CD4-positive, alpha-beta T cell treated with Interleukin-2 at 100 ng/mL for 4 hours (primary cell): Measurements from ENCODE around the gene LPIN3.
A peak's percentile ranks its signal among the peaks of the same experiment; 100 is the strongest.
"Not testable (repeated sequence)": the region's sequence is repeated elsewhere in the genome, so short reads cannot be mapped to it uniquely, and the experiment has no call there.

Experiments
- DNase-seq: peaks from one replicate; pipeline ENCODE4 v3.0.0-alpha.2; 2020; ENCODE audit warnings: low spot score

Gene LPIN3

DNA sequence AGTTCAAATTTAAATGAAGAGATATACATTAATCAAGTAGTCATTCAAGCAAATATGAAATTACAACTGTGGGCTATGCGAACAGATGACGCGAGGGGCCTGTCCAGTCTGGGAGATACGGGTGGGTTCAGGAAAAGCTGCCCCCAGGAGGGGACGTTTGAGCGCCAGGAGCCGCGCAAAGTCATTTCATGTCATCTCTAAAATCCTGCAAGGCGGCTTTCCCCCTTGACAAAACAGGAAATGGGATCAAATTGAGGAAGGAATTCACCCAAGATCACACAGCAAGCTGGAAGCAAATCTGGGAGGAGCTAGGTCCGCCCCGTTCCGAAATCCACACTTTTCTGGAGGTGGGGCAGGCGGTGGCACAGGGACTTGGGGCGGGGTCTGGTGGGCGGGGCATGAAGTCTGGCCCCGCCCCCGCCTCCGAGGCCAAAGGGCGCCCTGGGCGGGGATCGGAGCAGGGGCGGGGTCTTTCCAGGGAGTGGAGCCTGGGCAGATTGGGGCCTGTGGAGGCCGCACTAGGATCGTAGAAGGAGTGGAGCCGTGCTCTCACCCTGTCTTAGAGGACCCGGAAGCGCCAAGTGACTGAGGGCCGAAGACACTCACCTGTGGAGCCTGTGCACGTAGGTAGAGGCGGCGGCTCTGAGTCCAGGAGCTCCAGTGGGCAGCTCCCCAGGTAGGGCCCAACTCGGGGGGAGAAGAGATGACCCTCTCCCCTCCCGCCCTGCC, at the start of gene LPIN3:
Gene LPIN3, plus strand, starts transcription at position 495 of the 729 bp plus-strand sequence. CDS start 4,983 bp downstream, outside the sequence.
- peak; percentile 35 for DNase-seq

DNA sequence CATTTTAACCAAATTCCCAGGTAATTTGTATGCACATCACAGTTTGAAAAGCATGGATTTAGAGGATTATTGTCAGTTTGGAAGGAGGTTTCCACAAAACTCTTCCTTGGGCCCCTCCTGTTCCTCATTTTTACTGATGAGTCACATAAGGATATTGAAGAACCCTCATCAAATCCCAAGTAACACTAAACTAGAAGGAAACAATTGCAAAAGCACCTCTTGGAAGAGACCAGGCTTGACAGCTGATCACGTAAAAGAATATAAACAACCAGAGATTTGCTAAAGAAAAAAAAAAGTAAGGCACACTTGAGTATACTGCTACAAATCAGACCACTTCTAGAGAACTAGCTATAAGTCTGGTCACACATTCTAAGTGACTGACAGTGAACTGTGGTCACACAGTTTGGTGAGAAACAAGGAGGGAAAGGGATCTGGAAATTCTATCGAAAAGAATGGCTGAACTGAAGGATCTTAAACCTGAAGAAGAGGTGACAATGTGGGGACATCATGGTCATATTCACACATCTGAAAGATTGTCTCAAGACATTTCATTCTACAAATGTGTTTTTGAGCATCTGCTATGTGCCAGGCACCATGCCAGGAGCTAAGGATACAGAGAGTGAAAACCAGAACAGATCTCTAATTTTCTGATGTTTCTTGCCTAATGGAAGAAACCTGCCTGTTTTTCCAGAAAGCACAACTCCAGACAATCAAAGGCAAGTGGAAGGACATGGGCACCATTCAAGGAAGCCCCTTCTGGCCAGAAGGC, 47.2 kb upstream of the LPIN3 start:
- DNase-seq = no peak

- no peak for DNase-seq
Observed at GRCh38 chr20:41299899-41300298, 40.7 kb upstream of the LPIN3 start.

DNA sequence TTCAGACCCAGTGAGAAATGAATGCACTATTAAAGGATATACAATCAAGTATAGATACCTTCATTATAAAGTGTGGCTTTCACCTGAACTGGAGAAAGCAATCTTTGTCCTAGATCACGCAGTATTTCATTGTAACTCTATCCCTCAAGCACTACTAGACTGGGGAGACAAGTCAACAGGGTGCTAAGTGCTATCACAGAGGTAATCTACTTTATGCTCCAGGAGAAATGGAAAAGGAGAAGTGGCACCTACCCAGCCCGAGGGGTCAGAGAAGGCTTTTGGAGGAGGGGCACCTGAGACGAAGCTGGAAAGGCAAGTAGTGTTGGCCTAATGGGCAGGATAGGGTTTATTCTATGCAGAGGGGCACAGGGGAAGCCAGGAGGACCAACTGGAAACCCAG, 40.2 kb upstream of the LPIN3 start:
- DNase-seq = no peak

- no peak for DNase-seq
Observed at GRCh38 chr20:41300886-41301285, 39.7 kb upstream of the LPIN3 start.

DNA sequence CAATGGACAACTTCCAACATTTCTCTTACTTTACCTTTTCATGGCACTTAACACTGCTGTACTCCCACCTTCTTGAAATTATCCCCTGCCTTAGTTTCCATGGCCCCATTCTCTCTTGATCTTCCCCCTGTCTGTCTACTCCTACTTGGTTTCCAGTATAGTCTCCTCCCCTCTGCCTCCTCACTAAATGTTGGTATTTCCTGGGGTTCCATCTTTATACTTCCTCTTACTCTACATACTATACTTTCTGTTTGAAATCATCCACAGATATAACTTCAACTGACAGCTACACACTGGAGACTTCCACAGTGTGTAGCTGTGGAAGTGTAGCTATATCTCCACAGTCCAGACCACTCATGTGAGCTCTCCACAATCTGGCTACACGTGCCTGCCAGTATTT, 36.6 kb upstream of the LPIN3 start:
- DNase-seq = no peak

DNA sequence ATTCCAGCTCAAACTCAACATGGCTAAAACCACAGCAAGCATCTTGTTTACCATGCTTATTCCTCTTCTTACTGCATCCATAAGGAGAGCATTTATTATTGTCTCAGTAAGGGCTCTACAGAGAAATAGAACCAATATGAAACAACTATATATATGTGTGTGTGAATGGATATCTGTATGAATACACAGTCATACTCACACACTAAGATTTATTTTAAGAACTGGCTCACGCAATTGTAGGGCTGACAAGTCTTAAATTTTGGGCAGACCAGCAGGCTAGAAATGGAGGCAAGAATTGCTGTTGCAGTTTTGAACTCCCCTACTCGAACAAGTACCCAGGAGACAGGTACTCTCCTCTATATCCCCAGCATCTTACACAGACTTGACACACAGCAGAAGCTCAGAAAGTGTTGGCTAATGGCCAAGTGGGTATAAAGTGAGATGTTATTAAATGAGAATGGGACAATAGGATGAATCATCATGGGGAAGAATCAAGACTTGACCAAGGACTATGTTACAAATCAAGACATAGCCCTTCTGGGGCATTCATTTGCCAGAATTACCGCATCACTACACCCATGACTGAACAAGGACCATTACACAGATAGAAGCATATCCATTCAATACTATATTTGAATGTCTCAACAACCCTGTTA, 36.1 kb upstream of the LPIN3 start:
- no peak for DNase-seq

GRCh38 chr20:41306061-41306727, 34.4 kb upstream of the LPIN3 start:
- no peak for DNase-seq

DNA sequence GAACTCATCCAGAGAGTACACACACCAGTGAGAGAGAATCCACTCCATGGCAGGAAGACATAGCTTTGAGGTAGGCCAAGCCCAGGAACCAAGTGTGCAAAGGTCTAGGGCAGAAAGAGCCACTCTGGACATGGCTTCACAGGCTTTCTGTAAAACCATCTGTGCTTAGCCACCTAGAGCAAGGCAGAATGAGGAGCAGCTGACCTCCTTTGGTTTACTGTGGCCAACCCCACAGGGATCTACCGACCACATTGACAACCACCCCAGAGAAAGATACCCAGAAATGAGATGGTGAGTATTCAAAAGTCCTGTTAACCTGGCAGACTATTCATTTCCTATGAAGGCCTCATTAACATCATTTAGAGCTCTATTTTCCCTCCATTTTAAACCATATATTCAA, 33.6 kb upstream of the LPIN3 start:
- no peak for DNase-seq

DNA sequence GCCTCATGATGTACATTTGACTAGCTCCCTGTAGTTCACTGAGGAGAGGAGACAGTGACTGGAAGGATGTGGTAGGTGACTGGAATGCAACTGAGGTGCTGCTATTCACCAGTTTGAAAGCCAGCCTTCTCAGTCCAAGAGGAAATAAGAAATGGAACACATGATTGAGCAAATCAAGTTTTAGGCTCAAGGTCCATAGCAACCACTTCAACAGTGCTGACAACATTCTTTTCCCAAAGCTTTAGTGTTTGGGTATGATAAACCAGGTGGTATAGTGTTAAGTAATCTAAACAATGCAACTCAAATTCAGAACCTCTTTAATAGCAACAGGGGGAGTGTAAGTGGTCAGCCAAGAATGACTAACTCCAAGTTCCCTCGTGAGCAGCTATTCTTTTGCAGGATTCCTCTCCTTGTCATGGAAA, 32.3 kb upstream of the LPIN3 start:
- DNase-seq = no peak

DNA sequence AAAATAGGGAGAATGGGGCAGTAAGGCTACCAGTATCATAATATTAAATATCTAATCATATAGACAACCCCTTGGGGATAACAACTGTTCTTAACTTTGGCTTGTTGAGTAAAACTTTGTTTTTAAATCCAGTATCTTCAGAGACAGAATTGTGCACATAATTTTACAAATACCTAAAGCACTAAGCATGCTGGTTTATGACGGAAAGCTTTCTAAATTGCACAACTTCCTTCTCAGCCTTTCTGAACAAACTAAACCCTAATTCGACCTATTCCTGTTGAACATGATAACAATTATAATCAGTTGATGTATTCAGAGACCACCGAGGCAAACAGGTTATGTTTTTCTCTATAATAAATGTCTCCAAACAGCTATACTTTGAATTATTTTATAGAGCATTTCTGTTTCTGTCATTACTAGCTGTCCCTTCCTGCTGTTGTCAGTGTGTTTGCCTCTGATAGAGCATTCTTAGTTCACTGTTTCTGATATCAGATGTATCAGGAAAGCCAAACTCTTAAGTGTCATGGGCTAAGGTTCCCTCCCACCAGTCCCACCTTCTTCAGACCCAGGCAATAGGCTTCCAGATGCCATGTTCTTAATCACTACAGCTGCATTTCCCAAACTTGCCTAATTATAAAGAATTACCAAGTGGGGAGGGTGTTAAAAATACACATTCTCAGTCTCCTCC, 31.8 kb upstream of the LPIN3 start:
- DNase-seq = no peak

GRCh38 chr20:41309817-41310216, 30.8 kb upstream of the LPIN3 start:
- no peak for DNase-seq

GRCh38 chr20:41312009-41312408, 28.6 kb upstream of the LPIN3 start:
- not testable (repeated sequence) for DNase-seq

DNA sequence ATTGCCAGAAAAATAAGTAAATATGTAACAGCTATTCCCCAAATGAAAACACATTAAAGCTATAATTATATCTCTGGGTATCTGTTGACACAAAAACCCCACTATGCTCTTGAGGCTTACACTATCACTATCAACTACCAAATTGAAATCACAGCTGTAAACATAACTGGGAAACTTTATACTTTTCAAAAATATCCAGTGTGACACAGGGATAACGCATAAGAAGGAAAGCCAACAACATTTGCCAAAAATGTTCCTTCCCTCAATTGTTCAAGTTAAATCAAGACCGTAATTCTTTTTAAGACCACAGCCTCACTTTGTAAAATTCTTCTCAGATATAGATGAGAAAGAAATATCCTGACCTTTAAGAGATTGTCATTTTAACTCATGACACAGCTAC, 26.2 kb upstream of the LPIN3 start:
- DNase-seq = no peak

DNA sequence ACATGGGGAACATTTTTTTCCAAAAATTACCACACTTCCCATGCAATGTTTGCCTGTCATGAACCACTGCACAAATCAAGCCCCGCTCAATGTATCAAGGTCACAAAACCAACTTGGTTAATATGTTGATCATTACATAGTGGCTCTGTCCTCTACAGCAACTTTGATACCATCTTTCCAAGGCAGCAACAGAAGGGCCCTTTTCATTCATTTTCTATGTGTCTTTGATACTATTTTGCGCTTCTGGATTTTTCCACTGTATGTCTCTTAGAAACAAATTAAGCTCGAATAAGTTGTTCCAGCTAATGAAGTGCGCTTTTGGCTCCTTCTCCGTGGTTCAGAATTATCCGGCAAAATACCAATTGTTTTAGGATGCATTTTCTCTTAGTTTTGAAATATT, 24.6 kb upstream of the LPIN3 start:
- no peak for DNase-seq

- peak; percentile 74 for DNase-seq
Observed at GRCh38 chr20:41316602-41317545, 23.7 kb upstream of the LPIN3 start.

DNA sequence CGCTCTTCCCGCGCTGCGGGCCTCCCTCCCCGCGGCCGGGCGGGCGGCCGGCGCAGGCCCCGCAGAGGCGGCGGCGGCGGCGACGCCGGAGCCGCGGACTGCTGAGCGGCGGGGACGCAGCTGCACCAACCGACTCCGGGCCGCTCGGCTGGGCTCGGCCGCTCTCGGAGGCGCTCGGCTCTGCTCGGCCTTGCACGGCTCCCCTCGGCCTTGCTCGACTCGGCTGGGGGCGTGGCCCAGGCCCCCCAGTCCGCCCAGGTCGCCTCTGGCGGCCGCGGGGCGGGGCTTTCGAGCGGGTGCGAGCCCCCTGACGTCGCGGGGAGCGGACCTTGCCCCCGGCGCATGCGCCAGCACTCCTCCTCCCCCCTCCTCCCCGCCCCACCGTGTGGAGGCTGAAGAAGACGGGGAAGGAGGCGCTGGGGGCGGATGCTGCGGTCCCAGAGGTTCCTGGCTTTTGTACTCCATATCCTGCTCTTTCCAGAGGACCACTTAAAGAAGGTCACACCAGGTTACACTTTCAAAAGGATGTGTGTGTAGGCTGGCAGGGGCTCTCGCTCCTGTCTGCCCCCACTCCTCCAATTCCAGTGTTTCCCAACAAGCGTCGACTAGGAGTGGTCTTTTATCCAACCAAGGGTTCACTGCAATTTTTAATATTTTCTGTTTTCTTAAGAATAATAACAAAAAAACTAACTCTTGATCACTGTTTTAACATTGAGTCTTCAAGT, 22.9 kb upstream of the LPIN3 start, which contains the start of gene ZHX3:
Gene ZHX3, minus strand, starts transcription at position 186 of the 725 bp plus-strand sequence. CDS start 112,815 bp downstream, outside the sequence.
- peak; percentile 96 for DNase-seq

DNA sequence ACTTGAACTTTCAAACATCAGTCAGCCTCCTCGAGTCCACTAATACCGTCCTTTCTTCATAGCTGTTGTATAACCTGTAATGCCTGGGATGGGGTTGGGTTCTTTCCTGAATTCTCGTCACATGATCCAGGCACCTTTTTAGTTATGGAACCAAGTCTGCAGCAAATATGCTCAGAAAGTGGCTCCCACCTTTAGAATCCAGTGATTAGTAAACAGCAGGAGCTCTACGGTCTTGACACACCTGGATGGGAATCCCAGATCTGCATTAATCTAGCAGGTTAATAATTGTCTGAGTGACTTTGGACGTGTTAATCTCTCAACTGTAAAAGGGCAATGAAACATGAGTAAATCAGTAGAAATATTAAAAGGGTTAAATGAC, 22.4 kb upstream of the LPIN3 start:
- DNase-seq = no peak

DNA sequence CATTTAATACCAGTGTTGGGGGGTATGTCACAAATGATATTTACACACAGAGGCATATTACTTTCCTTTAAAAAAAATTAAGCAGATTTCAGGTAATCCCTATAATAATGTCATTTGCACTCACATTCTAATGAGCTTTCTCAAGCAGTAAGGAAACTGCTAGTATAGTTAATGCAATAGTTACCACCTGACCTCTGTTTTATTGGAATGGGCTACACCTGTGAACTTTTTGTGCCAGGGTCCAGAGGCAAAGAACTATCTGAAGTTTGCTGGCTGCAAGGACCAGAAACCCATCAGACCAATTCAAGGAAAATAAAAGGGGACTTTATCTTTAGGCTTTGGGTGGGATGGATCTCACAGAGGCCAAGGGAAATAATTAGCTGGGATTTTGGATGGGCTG, 20.2 kb upstream of the LPIN3 start:
- no peak for DNase-seq

DNA sequence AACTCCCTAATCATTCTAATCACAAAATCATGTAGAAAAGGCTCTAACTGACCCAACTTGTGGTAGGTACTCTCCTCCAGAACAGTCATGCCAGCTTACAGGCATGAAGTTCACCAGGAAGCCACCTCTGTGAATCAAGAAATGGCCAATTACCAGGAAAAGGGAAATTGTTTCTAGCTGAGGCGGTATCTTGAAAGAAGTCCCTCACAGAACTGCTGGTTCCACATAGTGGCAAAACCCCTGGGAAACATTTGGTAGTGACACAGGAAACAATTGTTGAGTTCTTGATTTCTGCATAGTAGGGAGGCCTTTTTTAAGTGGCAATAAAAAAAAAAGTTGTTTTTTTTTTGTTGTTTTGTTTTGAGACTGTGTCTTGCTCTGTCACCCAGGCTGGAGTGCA, 19.6 kb upstream of the LPIN3 start:
- no peak for DNase-seq
